Bronchial epithelial cell (primary cell): ENCODE data around the gene CACNA1D. TPM values are rescaled to one million over a fixed set of nuclear protein-coding genes. Genes with fewer than 3 reads are reported as not detected.

ENCODE experiments used
- DNase-seq: peaks from one replicate; pipeline ENCODE4 v3.0.0-alpha.2; 2010; ENCODE audit warnings: low read depth
- FAIRE-seq: peaks from 2 replicates; lab custom pipeline; 2011; peaks lifted over from hg19 to GRCh38; lab: Jason Lieb, UNC
- H3K27me3 ChIP-seq: 2 replicates; pipeline ENCODE4 v1.5.1; 2011; ENCODE audit warnings: low read length; ENCODE audit not compliant: control insufficient read depth, insufficient read depth
- H3K36me3 ChIP-seq: 2 replicates; pipeline ENCODE4 v1.5.1; 2011; ENCODE audit warnings: low read length; ENCODE audit not compliant: control insufficient read depth, insufficient read depth
- H3K4me3 ChIP-seq: 2 replicates; pipeline ENCODE4 v1.5.1; 2011; ENCODE audit warnings: mild to moderate bottlenecking, low read depth, low read length, control low read depth
- total RNA-seq: library from RNA; depleted of rRNA; stranded (reverse); fragments of >200 nt; gene quantifications from 2 replicates; pipeline ENCODE4 v1.2.1, GENCODE V29; 2014
- TF ChIP-seq, protein P1 (sequence below): IDR thresholded peaks from 2 replicates; pipeline ENCODE4 v1.5.1; 2011; ENCODE audit warnings: mild to moderate bottlenecking, moderate library complexity, low read length, control low read depth, inconsistent platforms; ENCODE audit not compliant: insufficient read depth, severe bottlenecking

CACNA1D gene
- total RNA-seq, 1 donor from 2014 or later: 0.26 TPM

DNA sequence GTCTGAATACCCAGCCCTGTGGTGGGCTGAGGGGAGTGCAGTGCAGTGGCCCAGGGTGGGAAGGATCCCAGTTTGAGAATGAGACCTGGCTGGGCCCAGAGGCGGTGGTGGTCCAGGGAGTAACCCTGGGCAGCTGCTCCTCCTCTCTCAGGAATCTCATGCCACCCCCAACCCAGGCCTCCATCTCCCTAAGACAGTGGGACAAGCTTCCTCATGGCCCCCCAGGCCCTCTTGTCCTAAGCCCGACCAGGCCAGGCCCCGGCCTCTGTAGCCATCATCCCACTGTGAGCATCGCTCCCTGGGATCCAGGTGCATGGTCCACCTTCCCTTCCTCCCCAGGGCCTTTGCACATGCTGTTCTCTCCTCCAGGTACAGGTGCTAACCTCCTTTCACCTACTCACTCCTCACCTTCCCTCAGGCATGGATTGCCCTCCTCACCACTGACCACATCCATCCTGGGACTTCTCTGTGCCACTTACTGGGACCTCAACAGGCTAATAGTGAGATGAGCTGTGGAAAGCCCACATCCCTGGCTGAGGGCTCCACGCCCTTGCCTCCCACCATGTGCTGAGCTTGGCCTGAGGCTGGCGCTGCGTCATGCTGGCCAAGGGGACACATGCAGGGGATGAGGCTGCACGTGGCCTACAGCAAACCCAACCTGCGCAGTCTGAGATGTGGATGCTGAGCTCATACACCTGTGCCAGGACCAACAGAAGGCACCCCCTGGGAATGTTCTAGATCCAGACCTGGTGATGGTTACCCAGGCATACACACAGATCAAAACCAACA lies 341.9 kb downstream of the CACNA1D start:
- H3K4me3 ChIP-seq: no peak overlapping the region
- DNase-seq (no peak), FAIRE-seq (peak; percentile 79)
- TF ChIP-seq, protein P1, sequence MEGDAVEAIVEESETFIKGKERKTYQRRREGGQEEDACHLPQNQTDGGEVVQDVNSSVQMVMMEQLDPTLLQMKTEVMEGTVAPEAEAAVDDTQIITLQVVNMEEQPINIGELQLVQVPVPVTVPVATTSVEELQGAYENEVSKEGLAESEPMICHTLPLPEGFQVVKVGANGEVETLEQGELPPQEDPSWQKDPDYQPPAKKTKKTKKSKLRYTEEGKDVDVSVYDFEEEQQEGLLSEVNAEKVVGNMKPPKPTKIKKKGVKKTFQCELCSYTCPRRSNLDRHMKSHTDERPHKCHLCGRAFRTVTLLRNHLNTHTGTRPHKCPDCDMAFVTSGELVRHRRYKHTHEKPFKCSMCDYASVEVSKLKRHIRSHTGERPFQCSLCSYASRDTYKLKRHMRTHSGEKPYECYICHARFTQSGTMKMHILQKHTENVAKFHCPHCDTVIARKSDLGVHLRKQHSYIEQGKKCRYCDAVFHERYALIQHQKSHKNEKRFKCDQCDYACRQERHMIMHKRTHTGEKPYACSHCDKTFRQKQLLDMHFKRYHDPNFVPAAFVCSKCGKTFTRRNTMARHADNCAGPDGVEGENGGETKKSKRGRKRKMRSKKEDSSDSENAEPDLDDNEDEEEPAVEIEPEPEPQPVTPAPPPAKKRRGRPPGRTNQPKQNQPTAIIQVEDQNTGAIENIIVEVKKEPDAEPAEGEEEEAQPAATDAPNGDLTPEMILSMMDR: no peak
- no peaks in the 10 kb centered on the region for H3K27me3 ChIP-seq
- H3K36me3 ChIP-seq: no peaks in the 10 kb centered on the region

DNA sequence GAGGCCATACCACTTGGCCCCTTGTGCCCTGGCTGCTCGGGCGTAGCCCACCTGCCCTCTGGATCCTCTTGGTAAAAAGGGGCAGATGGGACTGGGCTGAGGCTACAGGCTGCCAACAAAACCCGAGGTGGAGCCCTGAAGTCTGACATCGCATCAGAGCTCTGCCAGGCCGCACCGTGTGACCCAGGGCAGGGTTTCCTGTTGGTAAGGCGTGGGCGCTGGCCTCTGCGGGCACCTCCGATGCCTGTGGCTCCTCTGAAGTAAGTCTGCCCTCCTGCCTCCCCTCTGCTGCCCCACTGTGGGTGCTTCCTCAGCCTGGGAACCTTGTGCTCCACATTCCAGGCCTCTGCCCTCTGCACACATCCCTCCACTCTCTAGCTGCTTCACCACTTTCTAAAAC lies 342.9 kb downstream of the CACNA1D start:
- TF ChIP-seq, protein P1: no peak
- Histone ChIP-seq H3K36me3 (no peaks in the 10 kb centered on the region), H3K4me3 (no peak overlapping the region), H3K27me3 (no peaks in the 10 kb centered on the region)
- DNase-seq: no peak
- FAIRE-seq: no peak

DNA sequence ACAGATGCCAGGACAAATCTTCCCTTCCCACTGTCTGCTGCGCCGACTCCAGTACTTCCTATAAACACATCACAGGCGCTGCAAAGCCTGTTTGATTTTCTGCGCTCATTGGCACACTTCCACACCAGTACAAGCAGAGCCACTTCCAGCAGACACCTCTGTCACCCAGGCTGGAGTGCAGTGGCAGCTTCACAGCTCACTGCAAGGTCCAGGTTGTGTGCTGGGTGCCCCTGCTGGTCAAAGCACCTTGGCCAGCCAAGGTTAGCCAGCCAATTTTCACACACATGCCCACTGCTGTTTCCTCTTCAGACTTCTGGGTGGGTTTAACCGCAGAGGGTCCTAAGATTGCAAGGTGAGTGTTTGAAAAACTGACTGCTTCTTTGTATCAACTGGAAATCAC lies 346.9 kb downstream of the CACNA1D start:
- TF ChIP-seq, protein P1: no peak
- no peak overlapping the region for H3K4me3 ChIP-seq
- no peak for FAIRE-seq
- no peak for DNase-seq
- peaks cover 2% of the 10 kb centered on the region for H3K27me3 ChIP-seq
- no peaks in the 10 kb centered on the region for H3K36me3 ChIP-seq

DNA sequence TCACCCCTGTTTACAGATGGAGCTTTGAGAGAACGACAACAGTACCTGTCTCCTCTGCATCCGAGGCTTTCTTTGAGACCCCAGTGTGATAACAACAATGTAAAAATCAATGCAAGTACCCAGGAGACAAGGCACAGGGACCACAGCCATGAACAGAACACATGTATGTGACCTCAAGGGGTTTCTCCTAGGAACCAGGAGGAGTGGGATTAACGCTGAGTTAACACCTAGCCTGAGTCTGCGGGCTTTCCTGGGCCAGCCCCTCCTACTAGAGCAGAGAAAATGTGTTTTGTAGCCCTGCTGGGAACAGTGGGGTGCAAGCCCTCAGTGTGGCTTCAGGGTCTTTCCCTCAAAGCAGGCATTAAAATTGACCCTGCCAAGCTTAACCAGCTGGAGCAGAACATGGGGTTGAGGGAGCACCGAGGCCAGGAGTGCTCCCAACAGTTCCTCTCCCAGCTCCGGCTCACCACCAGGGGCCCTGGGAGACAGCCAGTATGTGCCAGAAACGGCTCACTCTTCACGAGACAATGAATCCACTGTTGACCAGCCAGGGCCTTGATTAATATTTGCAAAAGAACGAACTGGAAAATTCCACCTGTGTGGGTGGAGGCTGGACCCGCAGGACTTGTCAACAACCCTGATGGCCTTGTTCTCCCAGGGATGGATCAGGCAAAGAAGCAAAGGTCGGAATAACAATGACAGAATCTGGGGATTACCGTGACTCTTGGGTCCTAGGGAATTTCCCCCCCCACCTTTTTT lies 348.2 kb downstream of the CACNA1D start:
- FAIRE-seq (no peak), DNase-seq (peak; percentile 10)
- Histone ChIP-seq H3K36me3 (no peaks in the 10 kb centered on the region), H3K27me3 (peaks cover 11% of the 10 kb centered on the region), H3K4me3 (no peak overlapping the region)
- TF ChIP-seq, protein P1: no peak

DNA sequence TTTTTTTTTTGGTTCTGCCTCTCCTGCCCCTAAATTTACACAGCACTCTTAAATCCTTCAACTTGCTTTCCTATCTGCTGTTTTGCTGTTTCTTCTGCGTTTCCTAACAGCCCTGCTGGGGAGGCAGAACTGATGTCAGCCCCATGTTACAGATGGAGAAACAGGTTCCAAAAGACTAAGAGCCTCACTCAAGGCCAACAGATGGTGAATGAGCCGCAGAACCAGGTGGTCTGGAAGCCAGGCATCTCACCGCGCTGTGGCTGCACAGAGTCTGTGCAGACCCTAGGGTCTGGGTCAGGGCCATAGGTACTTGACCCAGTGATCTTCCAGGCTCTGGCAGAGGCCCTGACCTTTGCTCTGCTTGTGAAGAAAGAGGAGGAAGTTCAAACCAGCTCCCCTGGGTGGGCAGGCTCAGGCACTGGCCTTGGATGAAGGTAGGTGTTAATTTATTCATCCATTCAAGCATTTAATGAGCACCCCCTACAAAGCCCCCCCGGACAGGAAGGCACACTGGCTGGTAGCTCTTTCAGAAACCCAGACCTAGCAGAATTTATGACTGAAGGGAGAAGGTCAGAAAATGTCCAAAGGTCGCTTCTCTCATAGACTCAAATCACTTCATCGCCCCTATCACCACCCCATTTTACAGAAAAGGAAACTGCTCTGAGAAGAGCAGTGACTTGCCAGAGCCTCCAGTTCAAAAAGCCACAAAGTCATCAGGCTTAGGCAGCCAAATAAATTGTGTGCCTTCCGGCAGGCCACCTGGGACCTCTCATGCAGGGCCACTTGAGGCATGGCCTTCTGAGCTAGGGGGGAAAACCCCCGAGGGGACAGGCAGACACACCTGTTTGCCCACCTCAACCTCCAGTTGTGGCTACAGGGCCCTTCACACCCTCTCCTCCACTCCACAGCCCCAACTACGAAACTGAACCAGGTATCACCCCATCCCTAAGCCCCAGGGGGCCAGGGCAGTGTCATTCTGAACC lies 349.1 kb downstream of the CACNA1D start:
- Histone ChIP-seq H3K36me3 (no peaks in the 10 kb centered on the region), H3K27me3 (peaks cover 11% of the 10 kb centered on the region), H3K4me3 (no peak overlapping the region)
- no peak for DNase-seq
- FAIRE-seq: no peak
- TF ChIP-seq, protein P1: no peak
